Measurements from ENCODE around the gene PLEKHG4B.
"Not testable (repeated sequence)": the region's sequence is repeated elsewhere in the genome, so short reads cannot be mapped to it uniquely, and the experiment has no call there.

The PLEKHG4B gene, protein sequence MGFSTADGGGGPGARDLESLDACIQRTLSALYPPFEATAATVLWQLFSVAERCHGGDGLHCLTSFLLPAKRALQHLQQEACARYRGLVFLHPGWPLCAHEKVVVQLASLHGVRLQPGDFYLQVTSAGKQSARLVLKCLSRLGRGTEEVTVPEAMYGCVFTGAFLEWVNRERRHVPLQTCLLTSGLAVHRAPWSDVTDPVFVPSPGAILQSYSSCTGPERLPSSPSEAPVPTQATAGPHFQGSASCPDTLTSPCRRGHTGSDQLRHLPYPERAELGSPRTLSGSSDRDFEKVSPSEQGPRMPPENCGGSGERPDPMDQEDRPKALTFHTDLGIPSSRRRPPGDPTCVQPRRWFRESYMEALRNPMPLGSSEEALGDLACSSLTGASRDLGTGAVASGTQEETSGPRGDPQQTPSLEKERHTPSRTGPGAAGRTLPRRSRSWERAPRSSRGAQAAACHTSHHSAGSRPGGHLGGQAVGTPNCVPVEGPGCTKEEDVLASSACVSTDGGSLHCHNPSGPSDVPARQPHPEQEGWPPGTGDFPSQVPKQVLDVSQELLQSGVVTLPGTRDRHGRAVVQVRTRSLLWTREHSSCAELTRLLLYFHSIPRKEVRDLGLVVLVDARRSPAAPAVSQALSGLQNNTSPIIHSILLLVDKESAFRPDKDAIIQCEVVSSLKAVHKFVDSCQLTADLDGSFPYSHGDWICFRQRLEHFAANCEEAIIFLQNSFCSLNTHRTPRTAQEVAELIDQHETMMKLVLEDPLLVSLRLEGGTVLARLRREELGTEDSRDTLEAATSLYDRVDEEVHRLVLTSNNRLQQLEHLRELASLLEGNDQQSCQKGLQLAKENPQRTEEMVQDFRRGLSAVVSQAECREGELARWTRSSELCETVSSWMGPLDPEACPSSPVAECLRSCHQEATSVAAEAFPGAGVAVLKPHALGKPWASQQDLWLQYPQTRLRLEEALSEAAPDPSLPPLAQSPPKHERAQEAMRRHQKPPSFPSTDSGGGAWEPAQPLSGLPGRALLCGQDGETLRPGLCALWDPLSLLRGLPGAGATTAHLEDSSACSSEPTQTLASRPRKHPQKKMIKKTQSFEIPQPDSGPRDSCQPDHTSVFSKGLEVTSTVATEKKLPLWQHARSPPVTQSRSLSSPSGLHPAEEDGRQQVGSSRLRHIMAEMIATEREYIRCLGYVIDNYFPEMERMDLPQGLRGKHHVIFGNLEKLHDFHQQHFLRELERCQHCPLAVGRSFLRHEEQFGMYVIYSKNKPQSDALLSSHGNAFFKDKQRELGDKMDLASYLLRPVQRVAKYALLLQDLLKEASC (N-terminal part only)

DNA sequence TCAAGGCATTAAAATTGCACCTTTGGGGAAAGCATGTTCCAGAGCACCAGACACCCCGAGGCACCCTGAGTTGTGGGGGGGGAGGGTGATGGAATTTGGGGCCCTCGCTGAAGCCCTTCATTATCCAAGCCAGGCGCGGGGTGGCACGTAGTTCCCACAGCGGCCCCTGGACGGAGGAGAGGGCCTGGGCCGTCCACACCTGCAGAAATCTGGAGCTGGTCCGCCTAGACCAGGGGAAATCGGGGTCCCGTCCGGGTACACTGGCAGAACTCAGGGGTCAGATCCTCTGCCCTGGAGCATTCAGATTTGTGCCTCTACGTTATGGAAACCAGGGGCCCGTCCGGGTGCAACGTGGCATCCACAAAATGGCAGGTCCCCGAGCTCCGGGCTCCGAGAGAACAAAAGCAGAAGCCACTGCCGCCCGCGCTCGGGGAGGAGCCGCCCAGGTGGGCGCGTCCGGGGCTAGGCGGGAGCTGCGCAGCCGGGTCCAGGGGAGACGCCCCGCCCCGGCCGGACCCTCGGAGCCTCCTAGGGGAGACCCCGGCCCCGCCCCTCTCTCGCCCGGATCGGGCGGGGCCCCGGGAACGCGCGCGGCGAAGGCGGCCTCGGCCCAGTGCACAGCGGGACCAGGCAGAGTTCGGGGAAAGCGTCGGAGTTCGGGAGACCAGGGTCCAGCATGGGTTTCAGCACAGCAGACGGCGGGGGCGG lies at the start of gene PLEKHG4B:
TSS of gene PLEKHG4B (plus strand) at position 613 of the 708 bp plus-strand sequence. CDS start at position 677, 64 bp downstream.
- no peak for DNase-seq (ENCODE audit: low read depth in 3 of 3)

DNA sequence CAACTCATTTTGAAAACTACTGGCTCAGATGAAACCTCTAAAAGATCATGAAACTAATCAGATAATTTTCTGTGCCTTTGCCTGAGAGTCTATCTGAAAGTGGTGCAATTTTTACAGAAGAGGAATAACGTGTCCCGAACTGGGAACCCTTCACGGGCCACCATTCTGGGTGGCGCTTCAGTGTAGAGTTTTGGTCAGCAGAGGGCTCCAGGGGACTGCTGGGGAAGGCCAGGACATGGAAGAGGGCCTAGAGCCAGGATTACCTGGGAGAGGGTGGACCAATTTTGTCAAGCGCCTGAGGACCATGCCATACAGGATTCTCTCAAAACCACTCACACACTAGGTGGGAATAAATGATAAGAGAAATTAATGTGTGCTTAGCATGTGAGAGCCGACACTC lies 49.7 kb upstream of the PLEKHG4B start:
- no peak for DNase-seq (ENCODE audit: low read depth in 3 of 3)

DNA sequence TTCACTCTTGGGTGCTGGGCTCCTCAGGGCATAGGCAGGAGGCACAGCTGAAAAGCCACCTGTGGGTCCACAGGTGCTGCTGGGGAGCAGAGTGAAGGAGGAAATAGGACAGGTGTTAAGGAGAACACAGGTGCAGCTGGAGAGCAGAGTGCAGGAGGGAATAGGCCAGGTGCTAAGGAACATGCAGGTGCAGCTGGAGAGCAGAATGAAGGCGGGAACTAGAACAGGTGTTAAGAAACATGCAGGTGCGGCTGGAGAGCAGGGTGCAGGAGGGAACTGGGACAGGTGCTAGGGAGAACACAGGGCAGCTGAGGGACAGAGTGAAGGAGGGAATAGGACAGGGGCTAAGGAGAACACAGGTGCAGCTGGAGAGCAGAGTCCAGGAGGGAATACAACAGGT lies 43.8 kb upstream of the PLEKHG4B start:
- no peak for DNase-seq (ENCODE audit: low read depth in 3 of 3)

DNA sequence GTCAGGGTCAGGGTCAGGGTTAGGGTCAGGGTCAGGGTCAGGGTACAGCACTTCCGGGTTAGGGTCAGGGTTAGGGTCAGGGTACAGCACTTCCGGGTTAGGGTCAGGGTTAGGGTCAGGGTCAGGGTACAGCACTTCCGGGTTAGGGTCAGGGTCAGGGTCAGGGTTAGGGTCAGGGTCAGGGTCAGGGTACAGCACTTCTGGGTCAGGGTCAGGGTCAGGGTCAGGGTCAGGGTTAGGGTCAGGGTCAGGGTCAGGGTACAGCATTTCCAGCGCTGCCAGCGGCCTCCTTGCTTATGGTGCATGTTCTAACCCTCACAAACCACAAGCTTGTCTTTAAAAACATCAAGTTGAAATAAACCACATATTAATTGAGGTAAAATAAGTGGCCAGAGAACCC lies 42.4 kb upstream of the PLEKHG4B start:
- not testable (repeated sequence) for DNase-seq (ENCODE audit: low read depth in 3 of 3)

DNA sequence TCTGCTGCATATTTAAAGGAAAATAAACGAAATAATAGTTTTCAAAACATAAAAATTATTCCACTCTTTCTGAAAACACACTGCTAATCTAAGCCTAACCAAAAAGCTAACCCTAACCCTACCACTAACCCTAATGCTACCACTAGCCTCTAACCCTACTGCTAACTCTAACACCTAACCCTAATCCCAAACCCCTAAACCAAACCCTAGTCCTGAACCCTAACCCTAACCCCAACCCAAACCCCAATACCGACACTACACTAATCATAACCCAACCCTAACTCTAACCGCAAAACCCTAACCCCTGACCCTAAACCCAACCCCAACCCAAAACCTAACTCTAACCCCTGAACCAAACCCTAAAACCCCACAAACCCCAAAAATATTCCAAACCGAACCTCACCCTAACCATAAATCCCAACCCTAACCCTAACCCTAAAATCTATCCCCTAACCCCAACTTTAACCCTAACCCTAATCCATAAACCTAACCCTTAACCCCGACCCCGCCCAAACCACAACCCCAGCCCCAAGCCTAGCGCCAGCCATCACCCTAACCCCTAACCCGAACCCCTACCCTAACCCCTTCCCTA lies 41.9 kb upstream of the PLEKHG4B start:
- DNase-seq (ENCODE audit: low read depth in 3 of 3): no peak

DNA sequence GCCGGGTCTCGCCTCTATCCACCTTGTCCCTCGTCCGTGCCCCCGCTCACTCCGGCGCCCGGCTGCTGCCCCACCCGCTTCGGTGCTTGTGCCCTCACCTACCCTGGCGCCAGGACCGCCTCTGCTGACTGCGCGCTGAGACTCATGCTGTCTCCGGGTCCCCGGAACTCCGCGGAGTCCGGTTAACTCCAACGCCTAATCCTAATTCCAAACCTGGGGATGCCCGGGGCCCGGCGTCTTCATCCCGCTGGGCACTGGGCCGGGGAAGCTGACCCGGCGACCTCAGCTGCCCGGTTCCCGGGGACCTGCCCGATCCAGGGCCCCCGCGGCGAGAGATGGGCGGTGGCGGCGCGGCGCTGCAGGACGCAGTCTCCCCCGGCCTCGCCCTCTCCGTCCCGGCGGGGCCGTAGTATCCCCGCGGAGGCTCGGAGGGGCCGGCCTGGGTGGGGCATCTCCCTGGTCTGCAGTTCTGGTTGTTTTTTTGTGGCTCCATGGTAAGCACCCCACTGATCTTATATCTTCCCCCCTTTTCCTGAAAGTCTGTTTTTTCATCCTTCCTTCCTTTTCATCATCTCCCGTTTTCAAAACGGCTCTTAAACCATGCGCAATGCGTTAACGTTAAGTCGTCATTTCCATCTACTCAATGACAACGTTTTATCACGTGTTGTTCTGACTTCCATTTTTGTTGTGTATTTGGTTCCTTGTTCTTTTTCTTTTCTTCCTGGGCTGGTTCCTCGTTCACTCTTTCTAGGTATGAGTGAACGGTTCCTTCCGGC lies 41.1 kb upstream of the PLEKHG4B start:
- no peak for DNase-seq (ENCODE audit: low read depth in 3 of 3)

DNA sequence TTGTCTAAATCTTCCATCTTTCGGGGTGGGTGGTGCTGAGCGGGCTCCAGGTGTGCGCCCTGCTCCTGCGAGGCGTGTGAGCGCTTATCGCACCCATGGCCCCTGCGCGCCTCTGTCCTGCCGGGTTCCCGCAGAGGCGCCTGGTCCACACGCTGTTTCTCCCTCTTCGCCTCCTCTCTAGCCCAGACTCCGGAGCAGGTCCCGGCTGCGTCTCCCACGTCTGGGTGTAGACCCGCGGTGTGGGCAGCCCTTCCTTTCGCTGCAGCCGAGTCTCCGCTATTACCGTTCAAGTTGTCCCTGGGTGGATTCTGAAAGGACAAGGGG lies 40.5 kb upstream of the PLEKHG4B start:
- no peak for DNase-seq (ENCODE audit: low read depth in 3 of 3)

DNA sequence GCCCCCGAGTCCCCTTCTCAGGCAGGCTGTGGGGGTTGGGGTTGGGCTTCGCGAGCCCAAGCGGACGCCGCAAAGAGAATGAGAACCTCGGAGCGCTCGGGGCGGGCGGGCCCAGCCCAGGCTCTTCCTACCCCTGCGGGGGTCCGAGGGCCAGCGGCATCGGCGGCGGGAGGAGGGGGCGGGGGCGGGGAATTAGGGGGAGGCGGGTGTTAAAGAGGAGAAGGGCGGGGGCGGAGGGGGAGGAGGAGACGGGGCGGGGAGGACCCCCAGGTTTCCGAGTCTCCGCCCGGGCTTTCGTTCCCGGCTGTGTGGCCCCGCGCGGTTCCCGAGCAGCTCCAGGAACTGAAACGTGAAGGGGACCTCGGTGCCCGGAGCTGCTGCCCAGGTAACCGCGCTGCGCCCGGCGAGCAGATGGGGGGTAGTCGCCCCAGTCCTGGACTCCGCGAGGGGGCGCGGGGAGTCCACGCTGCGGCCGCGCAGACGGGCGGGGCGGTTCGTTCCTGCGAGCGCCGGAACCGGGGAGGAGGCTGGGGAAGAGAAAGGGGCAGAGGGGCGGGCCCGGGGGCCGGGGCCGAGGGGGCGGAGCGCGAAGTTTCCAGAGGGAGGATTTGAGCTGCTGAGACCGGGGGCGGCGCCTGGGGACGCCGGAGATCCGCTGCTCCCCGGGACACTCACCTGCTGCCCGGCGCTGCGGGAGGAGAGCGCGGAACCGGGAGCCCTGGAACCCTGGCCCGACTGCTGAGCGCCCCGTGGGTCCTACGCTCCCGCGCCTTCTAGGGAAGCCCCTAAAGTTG lies 38.4 kb upstream of the PLEKHG4B start:
- peak in 1 of 3 experiments; percentile 18 for DNase-seq (ENCODE audit: low read depth in 3 of 3)

DNA sequence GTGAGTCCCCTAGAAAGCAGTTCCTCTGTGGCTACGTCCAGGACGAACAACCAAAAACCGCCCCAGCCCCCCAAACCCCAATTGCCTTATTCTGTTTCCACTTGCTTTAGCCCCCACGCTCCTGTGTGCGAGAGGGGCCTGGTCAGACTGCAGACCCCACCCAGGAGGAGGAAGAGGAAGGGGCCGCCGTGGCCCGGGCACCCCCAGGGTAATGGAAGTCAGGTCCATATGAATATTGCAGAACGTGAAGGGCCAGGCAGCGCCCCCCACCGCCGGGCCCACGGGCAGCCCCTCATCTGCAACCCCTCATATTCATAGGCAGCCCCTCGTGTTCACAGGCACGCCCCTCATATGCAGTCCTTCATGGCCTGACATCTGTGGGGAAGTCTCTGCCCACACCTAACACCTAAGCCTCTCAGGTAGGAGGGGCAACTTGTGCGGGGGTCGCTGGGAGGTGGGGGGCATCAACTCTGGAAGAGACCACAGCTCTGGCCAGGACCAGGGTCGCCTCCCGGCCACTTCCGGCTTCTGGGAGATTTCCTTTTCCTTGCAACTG lies 37.7 kb upstream of the PLEKHG4B start:
- no peak for DNase-seq (ENCODE audit: low read depth in 3 of 3)

DNA sequence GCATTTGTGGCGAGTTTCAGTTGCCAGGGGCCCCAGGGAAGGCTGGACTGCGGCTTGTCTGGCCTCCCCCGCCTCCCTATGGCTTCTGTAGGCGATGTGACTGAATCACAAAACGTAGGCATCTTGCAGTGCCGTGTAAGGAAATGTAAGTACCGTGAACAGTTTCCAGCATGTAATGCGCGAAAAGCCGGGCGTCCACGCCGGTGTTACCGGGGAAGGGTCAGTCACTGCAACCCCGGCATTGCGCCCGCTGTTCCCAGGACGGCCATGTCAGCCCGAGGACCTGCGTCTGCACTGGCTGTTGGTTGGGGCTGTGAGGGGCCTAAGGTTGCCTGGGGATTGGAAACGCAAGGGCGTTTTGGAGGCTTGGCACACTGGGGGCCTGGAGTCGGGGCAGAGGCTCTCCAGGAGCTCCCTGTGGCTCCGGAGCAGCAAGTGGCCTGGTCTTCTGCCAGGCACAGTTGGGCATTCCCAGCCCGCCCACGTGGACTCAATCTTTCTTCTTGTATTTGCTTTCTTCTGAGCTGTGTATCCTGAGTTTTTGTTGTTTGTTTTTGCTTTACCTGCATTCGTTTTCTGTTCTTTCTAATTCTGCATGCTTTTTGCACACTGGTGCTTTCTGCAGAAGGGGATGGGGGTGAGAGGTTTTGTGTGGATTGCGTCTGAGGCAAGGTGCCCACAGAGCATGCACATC lies 36.9 kb upstream of the PLEKHG4B start:
- DNase-seq (ENCODE audit: low read depth in 3 of 3): no peak

DNA sequence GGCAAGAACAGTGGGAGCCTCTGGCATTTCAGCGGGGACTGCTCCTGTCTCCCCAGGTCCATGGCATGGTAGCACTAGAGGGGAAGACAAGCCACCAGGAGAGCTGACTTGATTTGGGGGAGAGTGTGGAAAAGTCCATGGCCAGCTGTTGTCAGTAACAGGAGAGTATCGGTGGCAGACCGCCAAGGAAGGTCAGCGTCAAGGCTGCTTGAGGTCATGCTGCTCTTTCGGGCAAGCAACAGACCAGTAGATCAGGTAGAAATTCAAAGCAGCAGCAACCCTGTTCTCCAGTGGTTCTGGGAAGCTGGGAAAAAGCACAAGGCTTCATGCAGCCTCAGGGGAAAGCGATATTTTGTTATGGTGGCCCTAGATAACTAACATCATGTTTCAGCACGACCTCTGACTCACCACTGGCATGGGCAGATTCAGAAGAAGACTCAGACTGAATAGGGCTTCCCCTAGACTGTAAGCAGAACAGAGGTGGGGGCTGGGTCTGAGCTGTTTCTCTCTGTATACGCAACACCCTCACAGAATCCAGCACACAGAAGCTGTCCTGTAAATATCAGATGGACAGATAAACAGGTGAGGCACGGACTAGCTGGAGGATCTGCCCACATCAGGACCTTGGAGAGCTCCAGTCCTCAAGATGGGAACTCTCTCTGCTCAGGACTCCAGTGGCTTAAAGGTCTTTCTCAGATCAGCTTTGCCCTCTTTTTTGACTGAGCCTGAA lies 35.2 kb upstream of the PLEKHG4B start:
- no peak for DNase-seq (ENCODE audit: low read depth in 3 of 3)

DNA sequence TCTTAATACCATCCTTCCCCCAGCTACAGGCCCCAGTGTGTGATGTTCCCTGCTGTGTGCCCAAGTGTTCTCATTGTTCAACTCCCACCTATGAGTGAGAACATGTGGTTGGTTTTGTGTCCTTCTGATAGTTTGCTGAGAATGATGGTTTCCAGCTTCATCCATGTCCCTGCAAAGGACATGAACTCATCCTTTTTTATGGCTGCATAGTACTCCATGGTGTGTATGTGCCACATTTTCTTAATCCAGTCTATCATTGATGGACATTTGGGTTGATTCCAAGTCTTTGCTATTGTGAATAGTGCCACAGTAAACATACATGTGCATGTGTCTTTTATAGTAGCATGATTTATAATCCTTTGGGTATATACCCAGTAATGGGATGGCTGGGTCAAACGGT lies 31.7 kb upstream of the PLEKHG4B start:
- DNase-seq (ENCODE audit: low read depth in 3 of 3): not testable (repeated sequence)

DNA sequence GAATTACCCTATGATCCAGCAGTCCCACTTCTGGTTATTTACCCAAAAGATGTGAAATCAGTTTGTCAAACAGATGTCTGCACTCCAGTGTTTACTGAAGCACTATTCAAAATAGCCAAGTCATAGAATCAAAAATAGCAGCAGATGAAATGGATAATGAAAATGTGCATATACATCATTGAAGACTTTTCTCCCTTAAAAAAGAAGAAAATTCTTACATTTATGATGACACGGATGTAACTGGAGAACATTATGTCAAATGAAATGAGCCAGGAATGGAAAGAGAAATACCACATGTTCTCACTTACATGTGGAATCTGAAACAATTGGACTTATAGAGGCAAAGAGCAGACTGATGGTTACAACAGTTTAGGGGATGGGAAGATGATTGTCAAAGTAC lies 21.5 kb upstream of the PLEKHG4B start:
- no peak for DNase-seq (ENCODE audit: low read depth in 3 of 3)

DNA sequence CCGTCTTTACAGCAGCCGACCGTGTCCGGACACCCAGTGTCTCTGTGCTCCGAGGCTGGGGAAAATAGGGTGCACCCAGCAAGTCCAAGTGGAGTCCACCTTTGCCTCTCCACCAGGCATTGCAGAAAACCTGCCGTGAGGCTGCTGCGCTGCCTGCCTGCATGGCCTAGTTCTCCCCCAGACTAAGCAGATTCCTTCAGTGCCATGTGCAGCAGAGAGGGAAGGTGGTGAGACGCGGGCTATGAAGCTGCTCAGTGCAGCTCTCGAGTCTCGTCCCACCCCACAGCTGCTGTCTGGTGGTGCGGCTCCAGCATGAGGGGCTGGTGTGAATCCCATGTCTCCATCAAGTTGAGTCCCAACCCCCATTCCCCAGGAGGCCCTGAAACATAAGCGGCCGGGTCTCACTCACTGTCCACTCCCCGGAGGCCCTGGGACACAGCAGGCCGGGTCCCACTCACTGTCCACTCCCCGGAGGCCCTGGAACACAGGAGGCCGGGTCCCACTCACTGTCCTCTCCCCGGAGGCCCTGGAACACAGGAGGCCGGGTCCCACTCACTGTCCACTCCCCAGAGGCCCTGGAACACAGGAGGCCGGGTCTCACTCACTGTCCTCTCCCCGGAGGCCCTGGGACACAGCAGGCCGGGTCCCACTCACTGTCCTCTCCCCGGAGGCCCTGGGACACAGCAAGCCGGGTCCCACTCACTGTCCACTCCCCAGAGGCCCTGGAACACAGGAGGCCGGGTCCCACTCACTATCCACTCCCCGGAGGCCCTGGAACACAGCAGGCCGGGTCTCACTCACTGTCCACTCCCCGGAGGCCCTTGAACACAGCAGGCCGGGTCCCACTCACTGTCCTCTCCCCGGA lies 19.4 kb upstream of the PLEKHG4B start:
- not testable (repeated sequence) for DNase-seq (ENCODE audit: low read depth in 3 of 3)

DNA sequence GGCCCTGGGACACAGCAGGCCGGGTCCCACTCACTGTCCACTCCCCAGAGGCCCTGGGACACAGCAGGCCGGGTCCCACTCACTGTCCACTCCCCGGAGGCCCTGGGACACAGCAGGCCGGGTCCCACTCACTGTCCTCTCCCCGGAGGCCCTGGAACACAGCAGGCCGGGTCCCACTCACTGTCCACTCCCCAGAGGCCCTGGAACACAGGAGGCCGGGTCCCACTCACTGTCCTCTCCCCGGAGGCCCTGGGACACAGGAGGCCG lies 18.9 kb upstream of the PLEKHG4B start:
- DNase-seq (ENCODE audit: low read depth in 3 of 3): not testable (repeated sequence)

DNA sequence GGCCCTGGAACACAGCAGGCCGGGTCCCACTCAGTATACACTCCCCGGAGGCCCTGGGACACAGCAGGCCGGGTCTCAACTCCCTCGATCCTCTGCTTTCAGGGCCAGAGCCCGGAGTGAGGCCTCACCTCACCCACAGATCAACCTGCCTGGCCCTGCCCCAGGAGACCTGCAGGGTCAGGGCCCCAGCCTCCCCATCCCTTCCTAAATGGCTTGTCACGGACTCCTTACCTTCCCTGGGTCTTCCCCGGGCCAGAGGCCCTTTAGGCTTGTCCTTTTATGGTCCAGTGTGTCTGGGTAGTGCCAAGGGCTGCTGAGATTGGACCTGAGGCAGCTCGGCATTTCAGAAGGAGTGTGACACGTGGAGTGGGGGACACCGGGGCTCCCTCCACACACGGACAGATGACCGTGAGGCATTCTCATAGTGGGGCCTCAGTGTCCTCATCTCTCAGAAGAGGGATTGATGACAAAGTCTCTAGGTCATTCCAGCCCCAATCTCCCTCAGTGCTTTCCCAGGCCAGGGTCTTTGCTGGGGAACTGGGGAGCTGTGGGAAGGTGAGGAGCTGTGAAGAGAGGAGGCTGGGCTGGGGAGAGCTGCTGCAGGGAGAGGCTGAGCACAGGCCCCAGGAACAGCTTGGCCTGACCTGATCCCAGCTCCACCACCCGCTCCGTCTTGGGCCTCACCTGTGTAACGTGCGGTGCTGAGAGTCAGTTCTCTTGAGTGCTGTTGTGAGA lies 18.0 kb upstream of the PLEKHG4B start:
- DNase-seq (ENCODE audit: low read depth in 3 of 3): no peak
